Neural cell (in vitro differentiated cells): ENCODE measurements around the gene PRPF38A.

Experiments
- EP300 ChIP-seq: fragments of 450-650 bp; conservative IDR thresholded peaks from 2 replicates; pipeline ENCODE4 v1.6.1; 2014; ENCODE audit warnings: antibody characterized with exemption, mild to moderate bottlenecking, moderate library complexity; ENCODE audit not compliant: poor library complexity, severe bottlenecking
- MXI1 ChIP-seq: fragments of 450-650 bp; conservative IDR thresholded peaks from 2 replicates; pipeline ENCODE4 v1.6.1; 2014; ENCODE audit warnings: antibody characterized with exemption, mild to moderate bottlenecking; ENCODE audit not compliant: poor library complexity, severe bottlenecking
- POLR2AphosphoS5 ChIP-seq: IDR thresholded peaks from 2 replicates; pipeline ENCODE4 v1.6.1; 2012
- TF ChIP-seq, protein P1 (sequence below): fragments of 450-650 bp; IDR thresholded peaks from 2 replicates; pipeline ENCODE4 v1.5.1; 2014; ENCODE audit warnings: antibody characterized with exemption, mild to moderate bottlenecking, moderate library complexity; ENCODE audit not compliant: poor library complexity, severe bottlenecking

DNA sequence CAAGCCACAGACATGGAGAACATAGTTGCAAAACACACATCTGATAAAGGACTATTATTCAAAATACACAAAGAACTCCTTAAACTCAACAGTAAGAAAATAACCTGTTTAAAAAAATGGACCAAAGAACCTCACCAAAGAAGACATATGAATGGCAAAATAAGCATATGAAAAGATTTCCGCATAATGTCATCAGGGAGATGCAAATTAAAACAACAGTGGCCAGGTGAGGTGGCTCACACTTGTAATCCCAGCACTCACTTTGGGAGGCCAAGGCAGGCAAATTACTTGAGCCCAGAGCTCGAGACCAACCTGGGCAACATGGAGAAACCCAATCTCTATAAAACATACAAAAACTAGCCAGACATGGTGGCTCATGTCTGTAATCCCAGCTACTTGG is 50.4 kb downstream of the PRPF38A start:
- TF ChIP-seq EP300: no peak
- TF ChIP-seq POLR2AphosphoS5: no peak
- TF ChIP-seq, protein P1, sequence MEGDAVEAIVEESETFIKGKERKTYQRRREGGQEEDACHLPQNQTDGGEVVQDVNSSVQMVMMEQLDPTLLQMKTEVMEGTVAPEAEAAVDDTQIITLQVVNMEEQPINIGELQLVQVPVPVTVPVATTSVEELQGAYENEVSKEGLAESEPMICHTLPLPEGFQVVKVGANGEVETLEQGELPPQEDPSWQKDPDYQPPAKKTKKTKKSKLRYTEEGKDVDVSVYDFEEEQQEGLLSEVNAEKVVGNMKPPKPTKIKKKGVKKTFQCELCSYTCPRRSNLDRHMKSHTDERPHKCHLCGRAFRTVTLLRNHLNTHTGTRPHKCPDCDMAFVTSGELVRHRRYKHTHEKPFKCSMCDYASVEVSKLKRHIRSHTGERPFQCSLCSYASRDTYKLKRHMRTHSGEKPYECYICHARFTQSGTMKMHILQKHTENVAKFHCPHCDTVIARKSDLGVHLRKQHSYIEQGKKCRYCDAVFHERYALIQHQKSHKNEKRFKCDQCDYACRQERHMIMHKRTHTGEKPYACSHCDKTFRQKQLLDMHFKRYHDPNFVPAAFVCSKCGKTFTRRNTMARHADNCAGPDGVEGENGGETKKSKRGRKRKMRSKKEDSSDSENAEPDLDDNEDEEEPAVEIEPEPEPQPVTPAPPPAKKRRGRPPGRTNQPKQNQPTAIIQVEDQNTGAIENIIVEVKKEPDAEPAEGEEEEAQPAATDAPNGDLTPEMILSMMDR: no peak
- TF ChIP-seq MXI1: no peak
